GM12875 (cell line): ENCODE measurements around the gene BLCAP.

ENCODE experiments used
- H3K4me3 ChIP-seq: one replicate; pipeline ENCODE4 v1.5.1; 2011; ENCODE audit warnings: low read depth, low read length, control low read depth
- TF ChIP-seq, protein P1 (sequence below): IDR thresholded peaks from 2 replicates; pipeline ENCODE4 v1.5.1; 2011; ENCODE audit warnings: low read depth, mild to moderate bottlenecking, control low read depth, inconsistent platforms, low read length, moderate library complexity, borderline replicate concordance; ENCODE audit not compliant: insufficient read depth

BLCAP gene

DNA sequence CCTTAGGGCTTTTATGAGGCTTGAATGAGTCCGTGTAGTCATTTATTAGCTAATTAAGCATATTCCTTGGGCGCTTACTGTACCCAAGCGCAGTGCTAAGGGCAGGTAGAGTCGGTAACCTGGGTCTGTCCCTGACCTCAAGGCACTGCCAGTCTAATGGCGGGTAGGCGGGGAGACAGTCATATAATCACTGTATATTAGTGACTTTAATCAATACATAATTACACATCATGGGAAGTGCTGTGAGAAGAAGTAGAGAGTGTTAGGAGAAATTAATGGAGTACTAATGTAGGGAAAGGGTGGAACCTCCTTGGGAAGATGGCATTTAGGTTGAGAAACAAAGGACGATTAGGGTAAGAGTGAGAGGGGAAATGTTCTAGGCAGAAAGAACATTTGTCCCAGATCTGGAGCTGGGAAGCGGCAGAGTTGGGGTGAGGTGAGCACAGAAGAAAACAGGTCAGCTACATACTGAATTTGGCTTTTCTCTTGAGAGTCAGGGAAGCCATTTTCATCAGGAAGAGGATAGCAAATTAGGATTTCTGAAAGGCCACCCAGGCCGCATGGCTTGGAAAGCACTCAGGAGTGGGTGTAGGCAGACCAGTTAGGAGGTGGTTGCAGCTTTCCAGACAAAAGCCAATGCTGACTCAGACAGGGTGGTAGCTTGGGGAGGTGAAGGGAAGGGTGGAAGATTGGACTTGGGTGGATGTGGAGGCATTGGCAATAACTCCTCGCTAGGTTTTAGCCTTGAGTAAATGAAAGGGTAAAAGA lies 954 bp upstream of the BLCAP start:
- peak overlapping the region; percentile 59 for H3K4me3 ChIP-seq
- TF ChIP-seq, protein P1, sequence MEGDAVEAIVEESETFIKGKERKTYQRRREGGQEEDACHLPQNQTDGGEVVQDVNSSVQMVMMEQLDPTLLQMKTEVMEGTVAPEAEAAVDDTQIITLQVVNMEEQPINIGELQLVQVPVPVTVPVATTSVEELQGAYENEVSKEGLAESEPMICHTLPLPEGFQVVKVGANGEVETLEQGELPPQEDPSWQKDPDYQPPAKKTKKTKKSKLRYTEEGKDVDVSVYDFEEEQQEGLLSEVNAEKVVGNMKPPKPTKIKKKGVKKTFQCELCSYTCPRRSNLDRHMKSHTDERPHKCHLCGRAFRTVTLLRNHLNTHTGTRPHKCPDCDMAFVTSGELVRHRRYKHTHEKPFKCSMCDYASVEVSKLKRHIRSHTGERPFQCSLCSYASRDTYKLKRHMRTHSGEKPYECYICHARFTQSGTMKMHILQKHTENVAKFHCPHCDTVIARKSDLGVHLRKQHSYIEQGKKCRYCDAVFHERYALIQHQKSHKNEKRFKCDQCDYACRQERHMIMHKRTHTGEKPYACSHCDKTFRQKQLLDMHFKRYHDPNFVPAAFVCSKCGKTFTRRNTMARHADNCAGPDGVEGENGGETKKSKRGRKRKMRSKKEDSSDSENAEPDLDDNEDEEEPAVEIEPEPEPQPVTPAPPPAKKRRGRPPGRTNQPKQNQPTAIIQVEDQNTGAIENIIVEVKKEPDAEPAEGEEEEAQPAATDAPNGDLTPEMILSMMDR = no peak

DNA sequence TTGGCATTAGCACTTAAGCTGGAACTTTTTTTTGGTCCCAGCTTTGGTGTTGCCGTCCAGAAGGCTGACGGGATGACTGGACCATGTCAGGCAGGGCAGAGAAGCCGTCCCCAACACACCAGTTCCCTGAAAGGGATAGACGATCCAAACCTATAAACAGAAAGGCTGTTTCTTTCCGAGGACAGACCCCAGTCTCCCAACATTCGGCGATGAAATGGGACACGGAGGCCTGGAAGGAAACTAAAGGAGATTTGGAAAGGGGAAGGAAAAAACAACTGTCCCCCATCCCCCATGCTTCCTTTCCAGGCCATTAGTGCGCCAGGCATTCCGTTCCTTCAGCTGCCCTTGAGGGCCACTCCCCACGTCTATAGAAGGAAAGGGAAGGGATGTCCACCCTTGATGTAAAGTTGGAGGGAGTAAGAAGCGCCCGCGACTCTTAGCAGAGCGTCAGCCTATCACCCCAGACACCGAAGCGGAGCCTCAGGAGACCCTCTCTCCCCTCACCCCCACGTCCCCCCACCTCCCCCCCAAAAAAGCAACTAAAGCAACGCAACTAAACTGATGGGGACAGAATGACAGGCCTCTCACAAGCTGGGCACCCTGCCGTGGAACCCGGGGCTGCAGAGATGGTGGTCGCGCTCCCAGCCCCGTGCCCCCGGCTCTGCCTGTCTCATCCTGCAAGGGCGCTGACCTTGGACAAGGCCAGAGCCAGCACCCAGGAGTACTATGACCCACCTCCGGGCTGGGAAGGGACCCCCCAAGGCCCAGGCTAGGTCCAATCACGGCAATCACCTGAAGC lies 638 bp downstream of the BLCAP start:
- TF ChIP-seq, protein P1 = no peak
- peak overlapping the region; percentile 59 for H3K4me3 ChIP-seq

DNA sequence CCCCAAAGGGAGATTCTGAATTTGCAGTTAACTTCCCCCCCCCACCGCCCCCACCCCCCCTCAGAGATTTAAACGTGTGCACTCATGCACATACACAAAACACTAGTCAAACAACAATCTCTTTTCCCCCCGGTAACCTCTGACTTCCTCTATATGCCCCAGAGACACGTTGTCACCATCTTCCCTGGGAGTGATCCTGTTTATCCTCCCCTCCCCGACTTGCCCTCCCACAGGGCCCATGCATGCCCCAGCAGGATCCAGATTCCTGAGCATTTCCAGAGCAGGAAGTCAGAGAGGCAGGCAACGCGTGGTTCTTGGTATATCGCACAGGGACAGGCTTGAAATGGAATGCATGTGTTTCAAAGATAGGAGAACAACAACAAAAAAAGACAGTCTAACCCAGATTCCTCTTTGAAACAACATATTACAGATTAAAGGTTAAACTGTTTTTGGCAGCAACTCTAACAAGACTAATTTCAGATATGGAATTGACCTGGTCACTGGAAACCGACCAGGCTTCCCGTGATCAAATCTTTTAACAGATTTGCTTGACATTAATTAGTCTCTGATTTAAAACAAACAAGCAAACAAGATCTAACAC lies 1.3 kb downstream of the BLCAP start:
- peak overlapping the region; percentile 59 for H3K4me3 ChIP-seq
- TF ChIP-seq, protein P1 = no peak

DNA sequence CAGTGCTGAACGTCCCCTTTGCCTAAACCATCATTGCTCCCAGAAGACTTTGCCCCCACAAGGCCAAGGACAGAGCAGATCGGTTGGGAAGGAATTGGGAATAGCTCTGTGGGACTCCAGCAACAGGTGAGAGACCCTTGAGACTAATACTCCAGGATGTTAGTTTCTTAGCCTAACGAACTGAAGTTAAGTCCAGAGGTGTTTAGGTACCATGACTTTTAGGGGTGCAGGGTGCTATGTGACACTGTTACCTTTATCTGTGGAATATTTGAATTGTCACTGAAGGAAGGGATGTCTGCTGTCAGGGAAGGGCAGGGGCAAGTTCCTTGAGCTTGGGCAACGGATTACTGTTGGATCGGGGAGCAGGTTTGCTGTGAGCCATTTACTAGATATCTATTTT lies 1.9 kb downstream of the BLCAP start:
- TF ChIP-seq, protein P1 = no peak

DNA sequence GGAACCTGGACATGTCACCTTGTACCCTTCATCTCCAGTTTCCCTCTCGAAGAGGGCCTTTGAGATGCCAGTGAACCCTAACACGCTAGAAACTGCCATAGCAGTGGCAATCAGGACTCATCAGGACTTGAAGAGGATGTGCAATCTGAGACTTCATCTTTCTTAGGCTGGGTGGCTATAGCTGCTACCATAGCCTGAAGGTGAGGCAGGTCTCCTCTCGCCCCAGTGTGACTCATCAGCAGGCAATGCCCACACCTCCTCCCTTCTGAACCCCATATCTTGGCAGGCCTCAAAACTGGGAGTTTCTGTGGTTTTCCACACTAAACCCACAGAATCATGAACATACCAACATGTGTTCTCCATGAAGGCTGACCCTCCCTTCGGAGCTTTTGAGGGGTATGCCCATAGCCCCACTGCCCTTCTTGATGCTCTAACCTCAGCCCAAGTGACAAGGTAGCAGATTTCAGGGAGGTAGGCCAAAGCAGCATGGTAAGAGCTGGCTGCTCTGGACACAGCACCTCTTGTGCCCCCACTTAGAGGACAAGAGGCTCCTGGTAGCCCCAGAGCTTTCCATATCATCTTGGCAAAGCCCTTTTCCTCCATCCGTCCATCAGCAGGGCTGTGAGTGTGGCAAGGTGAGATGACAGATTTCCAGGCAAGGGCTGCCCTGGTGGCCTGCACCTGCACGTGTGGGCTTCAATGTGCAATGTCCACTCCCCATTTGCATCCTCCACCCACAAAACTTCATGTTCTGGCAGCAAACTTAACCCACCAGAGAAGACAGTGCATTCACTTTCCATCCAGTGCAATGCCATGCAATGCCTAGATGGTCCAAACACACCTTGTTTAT lies 2.6 kb downstream of the BLCAP start:
- TF ChIP-seq, protein P1 = no peak
- H3K4me3 ChIP-seq = no peak overlapping the region

More for the DNA sequence above, 1.9 kb downstream of the BLCAP start:
- H3K4me3 ChIP-seq = no peak overlapping the region

DNA sequence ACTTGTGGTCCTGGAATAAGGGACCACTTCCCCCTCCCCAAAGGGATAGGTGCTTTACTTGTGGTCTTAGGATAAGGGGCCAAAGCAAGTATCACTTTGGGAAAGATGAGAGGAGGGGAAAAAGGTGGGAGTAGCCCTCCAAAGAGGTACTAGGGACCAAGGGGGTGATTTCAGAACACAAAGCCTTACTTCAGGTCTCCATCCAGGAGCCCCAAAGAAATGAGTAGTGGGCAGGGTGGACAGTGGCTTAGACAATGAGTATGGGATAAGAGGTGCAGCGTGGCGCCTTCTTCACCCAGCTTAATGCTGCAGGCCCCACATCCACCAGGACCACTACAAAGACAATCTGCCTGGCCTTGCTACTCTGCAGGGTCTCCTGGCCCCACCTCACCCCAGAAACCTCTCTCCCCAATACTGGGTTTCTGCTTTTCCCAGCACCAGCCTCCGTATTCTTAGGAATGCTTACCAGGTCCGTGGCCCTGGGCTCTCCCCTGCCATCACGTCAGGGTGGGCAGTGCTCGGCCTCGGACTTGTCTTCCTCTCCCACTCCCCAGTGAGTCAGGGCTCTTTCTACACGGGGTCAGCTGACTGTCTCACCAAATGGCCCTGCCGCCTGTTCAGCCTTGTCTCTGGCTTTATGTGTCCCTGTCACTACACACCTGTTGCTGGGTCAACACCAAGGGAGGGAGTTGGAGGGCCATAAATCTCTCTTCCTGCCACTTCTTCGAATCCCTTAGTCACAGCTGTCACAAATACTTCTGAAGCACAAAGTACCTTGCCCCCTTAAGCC lies 3.6 kb downstream of the BLCAP start:
- TF ChIP-seq, protein P1 = no peak
- no peak overlapping the region for H3K4me3 ChIP-seq
